Mucosa of gallbladder (tissue), 1 donor: ENCODE data around the gene DNAJB5. TPM values are rescaled to one million over a fixed set of nuclear protein-coding genes. Genes with fewer than 3 reads are reported as not detected.

ENCODE experiments used
- total RNA-seq: library from RNA; stranded (reverse); gene quantifications from one replicate; pipeline ENCODE4 v1.2.1, GENCODE V29; 2021
- donor health status: DM: no; HTN: no; CAD: no.

DNAJB5 gene
- total RNA-seq, 1 donor from 2014 or later, result 19.7 TPM

Other genes with a start within 250 kb of the DNAJB5 start
- gene PHF24, start 31.5 kb upstream of the DNAJB5 start, total RNA-seq, result 0.29 TPM
- 243 TPM for gene VCP, start 82.9 kb downstream of the DNAJB5 start, total RNA-seq
- 17.4 TPM for gene FANCG, start 90.2 kb downstream of the DNAJB5 start, total RNA-seq
- gene PIGO, start 106.8 kb downstream of the DNAJB5 start, total RNA-seq, result 35.9 TPM
- 94.9 TPM for gene STOML2, start 113.4 kb downstream of the DNAJB5 start, total RNA-seq
- gene ATOSB, start 126.1 kb downstream of the DNAJB5 start, total RNA-seq, result 18.3 TPM
- 59.1 TPM for gene UNC13B, start 172.3 kb downstream of the DNAJB5 start, total RNA-seq